Stimulated activated CD4-positive, alpha-beta T cell treated with anti-CD3 and anti-CD28 coated beads, Interleukin-12 subunit alpha, Interleukin-12 subunit beta, amount 100 ng/mL, for 48 hours (primary cell): ENCODE measurements around the gene MRPL48.
A peak's percentile ranks its signal among the peaks of the same experiment; 100 is the strongest.
"Not testable (repeated sequence)": the region's sequence is repeated elsewhere in the genome, so short reads cannot be mapped to it uniquely, and the experiment has no call there.

Source experiments
- DNase-seq, 3 donors: peaks; one replicate each; pipeline ENCODE4 v3.0.0-alpha.2; 2020; ENCODE audit warnings: low read depth in 2 of 3, low spot score in 1 of 3

Gene MRPL48

DNA sequence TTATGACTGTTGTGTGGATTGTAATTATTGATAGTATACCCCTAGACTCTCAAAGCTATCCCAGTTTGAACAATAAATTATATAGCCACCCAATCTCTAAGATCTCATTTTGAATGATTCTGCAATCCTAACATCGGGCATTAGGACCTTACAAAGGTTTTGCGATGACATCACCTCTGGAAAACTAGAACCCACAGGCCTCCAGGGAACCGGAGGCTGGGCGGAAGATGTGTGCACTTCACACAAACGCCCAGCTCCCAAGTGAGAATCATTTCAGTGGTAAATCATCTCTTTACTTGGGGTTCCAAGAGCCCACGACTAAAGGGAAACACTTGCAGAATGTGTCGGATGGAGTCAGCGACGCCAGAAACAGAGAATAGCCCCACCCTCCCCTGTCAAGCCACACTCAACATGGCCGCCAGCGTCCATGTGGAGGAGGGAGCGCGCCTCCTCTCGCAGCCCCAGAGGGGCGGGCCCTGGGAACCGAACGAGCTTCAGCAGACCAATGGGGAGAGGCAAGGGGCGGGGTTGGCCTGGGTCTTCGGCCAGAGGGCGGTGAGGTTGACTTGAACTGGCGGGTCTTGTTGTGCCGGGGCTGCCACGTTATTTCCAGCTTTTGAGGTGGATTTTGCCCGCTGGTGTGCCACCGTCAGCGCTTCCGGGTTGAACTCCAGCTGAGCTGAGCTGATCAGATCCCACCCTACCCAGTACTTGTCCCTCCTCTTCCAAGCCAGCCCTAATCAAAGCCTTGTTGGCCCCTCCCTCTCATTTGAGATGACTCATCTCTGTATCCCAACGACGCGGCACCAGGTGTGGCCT lies 8.4 kb upstream of the MRPL48 start:
- peak; percentile 97 to 99 (median 98) for DNase-seq

DNA sequence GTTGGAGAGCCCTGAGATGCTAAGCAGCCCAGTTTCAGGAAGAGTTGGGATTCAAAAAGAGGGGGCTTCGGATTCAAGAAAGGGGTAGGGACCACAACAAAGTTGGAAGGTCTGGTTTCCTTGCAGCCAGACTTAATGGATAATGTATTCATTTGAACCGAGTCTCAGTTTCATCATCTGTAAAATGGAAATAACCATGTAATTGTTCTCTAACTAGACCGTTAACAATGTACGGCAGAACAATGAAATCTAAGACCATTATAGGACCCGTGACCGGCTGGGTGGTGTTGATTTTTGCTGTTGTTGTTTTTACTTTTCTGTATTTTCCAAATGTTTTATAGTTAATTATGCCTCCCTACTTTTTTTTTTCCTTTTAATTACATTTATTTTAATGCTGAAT lies 6.4 kb upstream of the MRPL48 start:
- DNase-seq, result no peak

DNA sequence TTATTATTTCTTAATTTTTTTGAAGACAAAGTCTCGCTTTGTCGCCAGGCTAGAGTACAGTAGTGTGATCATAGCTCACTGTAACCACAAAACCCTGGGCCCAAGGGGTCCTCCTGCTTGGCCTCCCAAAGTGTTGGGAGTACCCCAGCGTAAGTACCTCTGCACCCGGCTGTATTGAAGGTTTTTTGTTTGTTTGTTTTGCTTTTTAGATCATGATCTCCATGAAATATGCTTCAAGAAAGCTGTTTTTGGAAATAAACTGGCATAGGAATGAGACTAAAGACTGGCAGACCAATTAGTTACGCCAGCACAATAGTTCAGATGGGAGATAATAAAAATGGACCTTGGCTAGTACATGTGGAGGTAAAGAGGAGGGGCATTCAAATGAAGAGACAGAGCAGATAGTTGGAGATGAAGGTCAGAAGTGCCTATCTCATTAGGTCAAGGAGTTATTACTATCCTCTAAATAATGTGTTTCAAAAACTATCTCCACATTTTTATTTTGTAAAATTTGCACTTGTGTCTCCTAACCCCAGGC lies 4.1 kb upstream of the MRPL48 start:
- no peak for DNase-seq

GRCh38 chr11:73784080-73784634 lies 3.5 kb upstream of the MRPL48 start:
- DNase-seq, result no peak

DNA sequence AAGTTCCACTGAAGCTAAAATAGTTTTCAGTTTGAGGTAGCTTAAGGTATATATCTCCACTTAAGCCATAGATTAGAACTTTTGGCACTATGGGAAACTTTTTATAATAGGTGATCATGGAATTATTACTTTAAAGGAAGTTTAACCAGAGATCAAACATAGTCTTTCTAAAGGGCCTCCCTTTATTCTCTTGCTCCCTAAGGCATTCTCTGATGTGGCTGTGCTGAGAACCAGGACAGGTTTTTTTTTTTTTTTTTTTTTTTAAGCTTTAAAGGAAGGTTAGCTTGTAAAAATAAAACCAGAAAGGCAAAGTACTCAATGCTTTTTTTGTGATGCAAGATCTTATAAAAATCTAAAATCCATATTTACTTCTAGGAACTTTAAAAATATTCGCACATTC lies 2.9 kb upstream of the MRPL48 start:
- no peak for DNase-seq

GRCh38 chr11:73785467-73785866 lies 2.2 kb upstream of the MRPL48 start:
- not testable (repeated sequence) for DNase-seq

GRCh38 chr11:73787051-73787642 lies 527 bp upstream of the MRPL48 start:
- no peak for DNase-seq

GRCh38 chr11:73789279-73789670 lies 1.6 kb downstream of the MRPL48 start:
- DNase-seq, result no peak

- no peak for DNase-seq
Observed at GRCh38 chr11:73792584-73792983, 4.9 kb downstream of the MRPL48 start.

DNA sequence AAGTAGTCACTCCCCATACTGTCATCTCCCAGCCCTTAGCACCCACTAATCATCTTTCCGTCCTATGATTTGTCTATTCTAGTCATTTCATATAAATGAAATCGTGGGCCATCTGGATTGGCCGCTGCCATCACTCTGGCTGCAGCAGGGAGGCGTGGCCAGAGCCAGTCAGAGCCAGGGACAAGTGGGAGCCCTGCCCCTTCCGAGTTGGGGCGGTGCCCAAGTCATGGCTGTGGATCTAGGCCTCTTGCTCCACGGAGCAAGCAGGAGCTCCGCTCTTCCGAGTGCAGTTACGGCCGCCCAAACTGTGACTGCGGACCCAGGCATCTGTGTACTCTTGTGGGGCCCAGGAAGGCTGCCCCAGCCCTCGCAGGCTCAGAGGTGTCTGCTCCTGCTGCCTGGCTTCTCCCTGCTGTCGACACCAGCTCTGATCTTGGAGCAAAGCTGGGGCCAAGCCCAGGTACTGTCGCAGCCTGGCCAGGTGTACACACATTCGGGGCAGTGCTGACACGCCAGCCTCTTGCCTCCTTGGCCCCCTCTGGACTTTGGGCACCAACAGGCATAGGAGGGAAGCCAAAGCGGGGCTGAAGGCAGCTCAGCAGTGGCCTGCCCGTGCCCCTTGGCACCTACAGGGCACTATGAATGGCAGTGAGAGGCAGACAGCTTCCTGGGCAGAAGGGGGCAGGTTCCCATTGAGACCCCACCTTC lies 8.4 kb downstream of the MRPL48 start:
- DNase-seq, result no peak

DNA sequence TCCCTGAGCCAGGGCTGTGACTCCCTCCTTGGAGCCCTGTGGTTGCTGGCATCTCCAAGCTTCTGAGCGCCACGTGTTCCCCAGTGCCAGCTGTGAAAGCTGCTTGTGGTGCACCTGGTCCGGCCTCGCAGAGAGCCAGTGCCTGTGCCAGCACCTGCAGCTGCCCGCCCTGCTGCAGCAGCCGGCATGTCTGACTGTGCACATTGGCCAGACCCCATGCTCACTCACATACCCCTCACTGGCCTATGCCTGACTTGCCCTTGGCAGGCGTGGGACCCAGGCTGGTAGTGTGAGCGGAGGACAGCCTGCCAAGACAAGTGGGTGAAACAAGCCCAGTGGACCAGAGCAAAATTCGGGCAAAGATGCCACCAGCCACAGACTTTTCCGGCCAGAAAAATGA lies 9.8 kb downstream of the MRPL48 start:
- DNase-seq, result no peak

GRCh38 chr11:73800276-73800806 lies 12.7 kb downstream of the MRPL48 start:
- no peak for DNase-seq

DNA sequence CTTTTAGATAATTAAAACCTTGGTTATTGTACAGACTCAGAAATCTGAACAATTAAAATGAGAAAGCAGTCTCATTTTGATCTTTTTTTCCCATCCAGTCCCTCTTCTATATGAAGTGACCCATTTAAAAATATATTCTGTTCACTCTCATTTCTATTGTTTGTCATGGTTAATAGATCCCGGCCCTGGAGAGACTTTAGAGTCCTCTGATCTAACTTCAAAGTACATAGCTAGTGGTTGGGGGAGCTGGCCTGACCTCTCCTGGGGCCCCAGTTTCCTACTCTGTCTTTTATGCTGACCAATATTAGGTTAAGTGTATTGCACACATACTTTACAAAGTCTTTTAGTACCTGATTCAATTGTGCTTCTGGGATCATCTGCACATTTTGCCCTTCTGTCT lies 13.5 kb downstream of the MRPL48 start:
- no peak for DNase-seq

GRCh38 chr11:73804712-73805111 lies 17.0 kb downstream of the MRPL48 start:
- no peak for DNase-seq

GRCh38 chr11:73808052-73808451 lies 20.4 kb downstream of the MRPL48 start:
- no peak for DNase-seq

- DNase-seq, result no peak
Observed at GRCh38 chr11:73810637-73811036, 23.0 kb downstream of the MRPL48 start.

GRCh38 chr11:73812234-73812633 lies 24.6 kb downstream of the MRPL48 start:
- DNase-seq, result no peak

- DNase-seq, result no peak
Observed at GRCh38 chr11:73814812-73815211, 27.1 kb downstream of the MRPL48 start.

GRCh38 chr11:73818846-73819245 lies 31.2 kb downstream of the MRPL48 start:
- no peak for DNase-seq

DNA sequence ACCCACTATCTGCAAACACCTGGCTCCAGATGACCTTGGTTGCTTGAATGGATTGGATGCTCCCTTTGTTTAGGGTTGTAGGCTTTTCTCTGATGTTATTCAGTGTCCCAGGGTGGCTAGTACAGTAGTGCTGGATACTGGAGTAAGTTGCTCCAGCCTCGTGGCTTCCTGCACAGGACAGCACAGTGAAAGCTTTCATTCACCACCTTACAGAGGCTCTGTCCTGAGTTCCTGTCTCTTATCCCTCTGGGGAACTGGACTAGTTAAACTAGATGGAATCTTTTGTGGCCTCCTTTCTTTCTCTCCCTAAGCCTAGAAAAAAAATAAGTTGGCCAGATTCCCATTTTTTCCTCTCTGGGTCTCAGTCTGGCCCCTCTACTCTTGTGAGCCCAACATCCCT lies 42.6 kb downstream of the MRPL48 start:
- no peak for DNase-seq

DNA sequence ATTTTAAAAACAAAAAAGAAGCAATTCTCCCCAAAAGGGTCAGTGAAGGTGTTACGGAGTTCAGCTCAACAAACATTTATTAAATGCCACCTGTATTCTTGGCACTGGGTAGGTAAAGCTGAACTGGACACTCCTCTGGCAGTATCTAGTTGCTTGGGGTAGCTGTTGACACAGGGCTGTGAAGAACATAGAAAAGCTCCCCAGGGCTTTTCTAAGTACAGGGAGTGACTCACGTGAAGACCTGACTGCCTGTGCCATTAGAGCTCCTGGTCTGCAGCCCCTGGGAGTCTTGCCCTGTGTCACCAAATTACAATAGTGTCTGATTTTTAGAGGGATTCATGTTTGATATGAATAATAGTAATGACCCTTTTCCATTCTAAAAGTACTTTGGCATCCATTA lies 45.4 kb downstream of the MRPL48 start:
- no peak for DNase-seq
